ENCODE results near the gene ARSJ. TPM values are rescaled to one million over a fixed set of nuclear protein-coding genes. Genes with fewer than 3 reads are reported as not detected.
A peak's percentile ranks its signal among the peaks of the same experiment; 100 is the strongest.
"Not testable (repeated sequence)": the region's sequence is repeated elsewhere in the genome, so short reads cannot be mapped to it uniquely, and the experiment has no call there.

ARSJ gene
- total RNA-seq = 12.5 and 12.8 TPM in 2 replicates
- 7.6 TPM for polyA plus RNA-seq (2012)

DNA sequence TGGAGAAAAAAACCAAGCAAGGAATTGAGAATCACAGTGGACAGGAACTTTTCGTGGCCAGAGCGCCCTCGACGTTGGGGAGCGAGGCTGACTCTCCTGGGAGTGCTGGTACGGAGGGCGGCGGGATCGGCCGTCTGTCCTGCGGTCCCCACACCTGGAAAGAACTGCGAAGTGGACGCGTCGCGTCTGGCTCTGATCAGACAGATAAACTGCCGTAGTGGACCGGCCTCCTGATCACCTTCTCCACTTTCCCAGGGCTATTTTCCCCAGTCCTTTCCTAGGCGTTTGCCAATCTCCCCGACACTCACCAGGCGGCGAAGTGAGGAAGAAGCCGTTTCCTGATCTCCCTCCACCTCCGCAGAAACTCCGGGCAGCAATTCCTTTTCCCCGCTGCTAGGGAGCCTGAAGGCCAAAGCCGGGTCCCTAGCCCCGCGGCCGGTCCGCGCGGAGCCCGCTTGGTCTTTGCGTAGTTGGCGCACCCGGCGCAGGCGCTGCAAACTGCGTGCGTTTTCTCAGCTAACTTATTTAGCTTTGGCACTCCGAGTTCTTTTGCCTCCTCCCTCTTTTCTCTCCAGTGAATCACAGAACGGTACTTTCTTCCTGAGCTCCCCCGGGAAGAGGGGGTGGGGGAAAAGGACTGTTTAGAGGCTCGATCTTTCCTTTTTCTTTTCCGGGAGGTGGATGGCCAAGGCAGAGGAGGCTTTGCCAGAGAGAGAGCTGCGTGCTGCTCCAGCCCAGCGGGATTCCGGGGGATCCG lies at the start of gene ARSJ:
Gene ARSJ (minus strand): TSS at position 500 of the 757 bp plus-strand sequence. CDS start 813 bp downstream, outside the sequence.
- DNase-seq (ENCODE audit: low read depth) = peak; percentile 87

DNA sequence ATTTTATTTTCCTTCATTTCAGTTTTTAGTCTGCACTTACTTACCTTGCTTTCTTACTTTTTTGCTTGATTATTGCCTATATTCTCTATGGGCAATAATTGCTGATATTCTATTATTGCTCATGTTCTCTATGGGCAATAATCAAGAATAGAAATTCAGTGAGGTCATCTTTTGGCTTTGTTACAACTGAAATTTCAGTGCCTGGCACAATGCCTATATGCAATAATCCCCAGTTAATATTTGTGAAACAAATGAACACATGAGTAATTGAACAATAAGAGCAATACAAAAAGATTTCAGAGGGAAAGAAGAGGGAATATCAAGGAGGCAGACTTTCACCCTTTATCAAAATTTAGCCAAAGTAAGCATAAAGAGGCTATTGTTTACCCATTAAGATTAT lies 48.6 kb upstream of the ARSJ start:
- no peak for DNase-seq (ENCODE audit: low read depth)

- DNase-seq (ENCODE audit: low read depth) = no peak
Measured at GRCh38 chr4:114027596-114027995, 48.1 kb upstream of the ARSJ start.

GRCh38 chr4:114026447-114026846 lies 47.0 kb upstream of the ARSJ start:
- DNase-seq (ENCODE audit: low read depth) = peak; percentile 51

GRCh38 chr4:114025176-114025777 lies 45.8 kb upstream of the ARSJ start:
- no peak for DNase-seq (ENCODE audit: low read depth)

DNA sequence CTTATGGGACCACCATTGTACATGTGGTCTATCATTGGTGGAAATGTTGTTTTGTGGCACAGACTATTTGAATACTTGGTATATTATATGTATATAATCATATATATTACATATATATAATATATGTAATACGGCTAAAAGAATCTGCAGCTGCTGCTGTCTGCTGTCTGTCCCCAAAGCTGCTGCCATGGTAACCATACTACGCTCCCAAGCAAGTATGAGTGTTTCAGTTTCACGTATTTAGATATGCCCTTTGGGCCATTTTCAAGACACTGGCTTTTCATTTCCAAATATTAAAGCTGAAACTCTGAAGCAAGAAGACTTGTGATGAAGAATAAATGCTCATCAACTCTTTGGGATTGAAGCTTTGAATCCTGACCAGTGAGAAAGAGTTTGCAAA lies 42.0 kb upstream of the ARSJ start:
- DNase-seq (ENCODE audit: low read depth) = no peak

DNA sequence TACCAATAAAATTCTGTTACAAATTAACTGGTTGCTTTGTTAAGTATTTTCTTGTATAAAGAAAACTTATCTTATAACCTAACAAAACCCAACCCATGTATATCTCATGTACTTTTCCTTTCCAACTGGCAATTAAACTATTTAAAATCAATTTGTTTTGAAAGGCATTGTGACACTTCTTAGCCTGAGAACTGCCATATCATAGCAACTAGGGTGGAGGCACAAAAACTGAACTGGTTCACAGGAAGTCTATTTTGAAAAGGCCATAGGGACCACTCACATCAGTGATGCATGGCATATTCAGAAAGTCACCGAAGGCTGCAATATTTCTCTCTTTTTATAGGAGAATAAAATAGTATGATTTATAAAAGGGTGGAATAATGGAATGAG lies 40.5 kb upstream of the ARSJ start:
- no peak for DNase-seq (ENCODE audit: low read depth)

GRCh38 chr4:114019276-114019968 lies 40.0 kb upstream of the ARSJ start:
- DNase-seq (ENCODE audit: low read depth) = no peak

DNA sequence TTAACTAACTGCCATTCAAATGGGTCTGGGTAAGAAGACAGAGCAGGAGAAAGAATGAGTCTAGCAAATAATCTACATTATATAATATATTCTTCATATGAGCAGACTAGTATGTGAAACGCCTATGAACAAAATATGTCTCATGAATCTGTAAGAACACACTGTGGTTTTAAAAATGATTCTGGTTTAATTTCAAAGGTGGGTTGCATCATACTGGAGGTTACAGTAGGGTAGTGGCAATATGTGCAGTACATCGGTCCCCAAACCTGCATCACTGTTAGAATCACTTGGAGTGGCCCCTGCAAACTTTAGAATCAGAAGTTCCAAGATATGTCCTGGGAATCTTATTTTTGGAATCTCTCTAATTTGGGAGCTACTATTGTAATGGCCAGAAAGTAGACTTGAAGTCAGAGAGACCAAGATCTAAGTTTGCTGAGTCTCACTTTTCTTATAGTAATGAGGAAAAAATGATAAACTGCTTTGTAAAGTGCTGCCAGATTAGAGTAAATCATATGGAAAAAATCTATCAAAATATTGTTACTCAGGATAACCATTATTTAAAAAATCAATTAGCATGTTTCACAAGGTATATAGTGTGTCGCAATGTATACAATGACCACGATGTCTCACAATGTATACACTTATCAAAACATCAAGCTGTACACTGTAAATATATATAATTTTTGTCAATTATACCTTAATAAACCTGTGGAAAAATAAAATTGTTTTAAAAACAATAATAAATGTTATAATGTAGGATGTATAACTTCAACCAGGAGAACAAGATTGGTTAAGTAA lies 37.9 kb upstream of the ARSJ start:
- DNase-seq (ENCODE audit: low read depth) = no peak

GRCh38 chr4:114015444-114015899 lies 36.0 kb upstream of the ARSJ start:
- peak; percentile 84 for DNase-seq (ENCODE audit: low read depth)

- DNase-seq (ENCODE audit: low read depth) = not testable (repeated sequence)
Measured at GRCh38 chr4:114013201-114013600, 33.8 kb upstream of the ARSJ start.

GRCh38 chr4:114012749-114013148 lies 33.3 kb upstream of the ARSJ start:
- no peak for DNase-seq (ENCODE audit: low read depth)

GRCh38 chr4:114005569-114006442 lies 26.4 kb upstream of the ARSJ start:
- DNase-seq (ENCODE audit: low read depth) = no peak

DNA sequence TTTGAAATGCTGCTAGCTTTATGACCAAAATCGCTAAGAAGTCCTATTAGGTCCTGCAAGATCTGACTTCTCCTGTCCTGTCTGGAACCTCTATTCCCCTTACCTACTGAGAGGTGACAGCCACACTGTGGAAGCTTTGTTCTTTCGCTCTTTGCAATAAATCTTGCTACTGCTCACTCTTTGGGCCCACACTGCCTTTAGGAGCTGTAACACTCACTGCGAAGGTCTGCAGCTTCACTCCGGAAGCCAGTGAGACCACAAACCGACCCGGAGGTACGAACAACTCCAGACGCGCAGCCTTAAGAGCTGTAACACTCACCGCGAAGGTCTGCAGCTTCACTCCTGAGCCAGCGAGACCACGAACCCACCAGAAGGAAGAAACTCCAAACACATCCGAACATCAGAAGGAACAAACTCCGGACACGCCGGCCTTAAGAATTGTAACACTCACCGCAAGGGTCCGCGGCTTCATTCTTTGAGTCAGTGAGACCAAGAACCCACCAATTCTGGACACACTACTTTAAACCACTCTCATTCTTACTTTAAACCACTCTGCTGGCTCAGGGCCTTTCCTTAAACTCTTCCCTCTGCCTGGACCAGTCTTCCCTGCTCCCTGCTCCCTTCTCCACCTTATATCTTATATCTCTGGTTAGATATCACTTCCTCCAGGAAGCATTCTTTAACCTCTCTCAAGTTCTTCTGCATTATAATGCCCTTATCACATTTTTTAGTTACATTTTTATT lies 25.2 kb upstream of the ARSJ start:
- DNase-seq (ENCODE audit: low read depth) = not testable (repeated sequence)

DNA sequence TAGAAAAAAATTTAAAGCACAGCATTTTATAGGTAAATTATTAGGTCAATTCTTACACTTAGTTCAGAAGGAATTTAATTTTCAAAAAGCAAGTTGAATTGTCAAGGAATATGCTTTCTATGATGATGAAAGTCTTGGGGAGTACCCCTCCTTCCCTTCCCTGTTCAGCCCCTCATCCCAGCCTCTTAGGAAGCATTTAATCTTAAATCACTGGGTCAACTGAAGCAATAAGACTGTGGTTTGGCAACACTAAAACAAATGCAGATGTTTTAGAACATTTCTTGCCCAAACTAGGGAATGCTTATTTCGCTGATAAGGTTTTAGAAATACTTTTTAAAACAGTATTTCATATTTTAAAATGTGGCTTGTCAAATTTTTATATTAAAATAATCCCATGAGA lies 19.1 kb upstream of the ARSJ start:
- DNase-seq (ENCODE audit: low read depth) = no peak

- DNase-seq (ENCODE audit: low read depth) = no peak
Measured at GRCh38 chr4:113998079-113998478, 18.6 kb upstream of the ARSJ start.

GRCh38 chr4:113997206-113997605 lies 17.8 kb upstream of the ARSJ start:
- no peak for DNase-seq (ENCODE audit: low read depth)

GRCh38 chr4:113996599-113997177 lies 17.2 kb upstream of the ARSJ start:
- DNase-seq (ENCODE audit: low read depth) = no peak

DNA sequence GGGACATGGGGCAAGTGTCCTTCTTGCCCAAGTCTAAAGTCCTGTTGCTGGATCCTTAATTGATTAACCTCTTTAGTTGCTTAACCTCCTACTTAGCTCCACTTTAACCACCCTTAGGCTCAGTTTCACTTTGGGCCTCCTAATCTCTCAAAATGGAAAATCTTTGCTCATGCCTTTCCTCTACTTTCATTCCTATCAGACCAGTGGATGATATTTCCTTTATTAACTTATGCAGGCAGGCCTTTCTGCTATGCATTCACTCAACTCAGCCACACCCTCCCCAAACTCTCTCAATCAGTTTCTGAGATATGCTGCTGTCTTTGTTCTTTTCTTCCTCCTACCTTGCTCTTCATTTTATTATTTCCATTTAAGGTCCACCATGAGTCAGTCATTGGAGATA lies 14.4 kb upstream of the ARSJ start:
- no peak for DNase-seq (ENCODE audit: low read depth)

All from myocyte (in vitro differentiated cells).